Measurements from ENCODE around the gene ATL3.
A peak's percentile ranks its signal among the peaks of the same experiment; 100 is the strongest.
"Not testable (repeated sequence)": the region's sequence is repeated elsewhere in the genome, so short reads cannot be mapped to it uniquely, and the experiment has no call there.

ATL3 gene

DNA sequence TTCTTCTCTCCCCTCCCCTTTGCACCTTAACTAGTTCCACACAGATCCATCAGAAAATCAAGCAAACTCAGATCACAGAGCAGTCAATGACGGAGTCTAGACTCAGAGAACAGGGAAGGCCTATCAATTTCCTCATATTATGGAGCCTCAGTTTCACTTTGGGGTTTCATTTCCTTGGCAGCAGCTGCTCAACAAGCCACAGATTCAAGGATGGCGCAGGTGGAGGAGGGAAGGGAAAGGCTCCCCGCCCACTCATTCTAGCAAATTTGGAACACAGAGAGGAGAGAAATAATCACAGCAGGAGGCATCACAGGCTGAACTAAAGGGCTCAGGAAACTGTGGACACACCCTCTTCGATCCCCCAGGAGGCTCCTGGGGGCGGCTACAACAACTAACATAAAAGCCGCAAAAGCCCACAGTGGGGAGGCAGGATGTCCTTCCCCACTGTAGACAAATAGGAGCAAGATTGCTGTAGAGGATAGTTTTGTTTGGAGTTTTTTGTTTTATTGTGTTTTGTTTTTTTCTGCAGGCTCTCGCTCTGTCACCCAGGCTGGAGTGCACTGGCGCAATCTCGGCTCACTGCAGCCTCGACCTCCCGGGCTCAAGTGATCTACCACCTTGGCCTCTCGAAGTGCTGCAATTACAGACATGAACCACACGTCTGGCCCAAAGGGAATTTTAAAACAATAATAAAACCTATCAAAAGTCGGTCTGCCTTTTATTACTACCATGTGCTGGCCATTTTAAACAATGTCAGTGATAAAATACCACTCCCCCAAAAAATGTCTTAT, 60.4 kb downstream of the ATL3 start:
- Histone ChIP-seq H3K27ac (peak overlapping the region; percentile 56), H3K9me3 (ENCODE audit: low read depth, low read length) (no peaks in the 10 kb centered on the region), H3K4me3 (peak overlapping the region; percentile 53), H3K36me3 (ENCODE audit: insufficient read depth, low read length) (no peaks in the 10 kb centered on the region), H3K9ac (ENCODE audit: insufficient read length) (no peak overlapping the region)
- DNase-seq (ENCODE audit: low read depth, low spot score) = peak; percentile 6
- TF ChIP-seq EZH2 (IDR thresholded peaks at IDR 0.05) (no peak), FOXP2 (optimal IDR thresholded peaks at IDR 0.05; ENCODE audit: control extremely low read depth, extremely low read length, insufficient read depth) (no peak), POLR2AphosphoS5 (IDR thresholded peaks at IDR 0.05; ENCODE audit: borderline replicate concordance, low read depth, low read length) (no peak)

DNA sequence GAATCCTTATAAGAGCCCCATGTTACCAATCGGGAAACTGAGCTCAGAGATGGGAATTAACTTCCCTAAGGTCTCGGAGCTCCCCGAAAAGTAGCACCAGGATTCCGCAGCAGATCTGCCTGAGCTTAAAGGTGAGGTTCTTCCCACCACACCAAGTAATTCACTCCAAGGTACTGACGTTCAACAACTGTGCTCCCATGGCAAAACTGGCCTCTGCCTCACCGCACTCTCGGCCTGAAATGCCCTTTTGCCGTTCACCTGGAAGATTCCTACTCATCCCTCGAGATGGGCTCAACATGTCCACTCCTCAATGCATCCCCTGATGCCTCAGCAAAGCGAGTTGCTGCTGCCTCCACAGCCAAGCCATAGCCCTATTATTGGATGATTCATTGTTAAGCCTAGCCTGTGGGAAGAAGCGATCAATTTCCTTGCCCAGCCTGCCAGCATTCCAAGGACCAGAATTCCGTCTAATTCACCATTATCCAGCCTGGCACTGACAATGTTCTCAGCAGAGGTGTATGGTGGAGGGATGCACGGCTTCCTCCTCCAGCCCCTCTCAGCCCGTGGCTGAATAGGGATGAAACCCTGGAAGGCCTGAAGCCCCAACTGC, 61.1 kb downstream of the ATL3 start:
- Histone ChIP-seq H3K27ac (no peak overlapping the region), H3K36me3 (ENCODE audit: insufficient read depth, low read length) (no peaks in the 10 kb centered on the region), H3K9ac (ENCODE audit: insufficient read length) (no peak overlapping the region), H3K9me3 (ENCODE audit: low read depth, low read length) (no peaks in the 10 kb centered on the region), H3K4me3 (peak overlapping the region; percentile 53)
- DNase-seq (ENCODE audit: low read depth, low spot score) = no peak
- TF ChIP-seq FOXP2 (optimal IDR thresholded peaks at IDR 0.05; ENCODE audit: control extremely low read depth, extremely low read length, insufficient read depth) (no peak), EZH2 (IDR thresholded peaks at IDR 0.05) (no peak), POLR2AphosphoS5 (IDR thresholded peaks at IDR 0.05; ENCODE audit: borderline replicate concordance, low read depth, low read length) (no peak)

DNA sequence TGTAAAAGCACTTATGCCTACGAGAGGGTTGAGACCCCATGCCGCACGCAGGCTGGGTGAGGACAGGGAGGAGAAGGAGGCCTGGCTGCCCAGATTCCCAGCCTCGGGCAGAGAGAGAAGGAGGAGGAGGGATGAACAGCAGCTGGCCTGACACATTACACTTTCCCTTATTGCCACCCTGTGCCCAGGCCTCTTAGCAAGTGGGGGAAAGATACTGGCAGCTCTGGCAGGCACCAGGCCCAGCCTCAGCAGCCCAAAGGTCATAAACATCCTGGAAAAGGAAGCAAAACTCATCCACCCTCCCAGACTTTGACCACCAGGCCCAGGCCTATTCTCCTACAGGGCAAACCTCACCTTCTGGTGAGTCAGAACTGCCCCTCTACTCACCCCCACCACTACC, 61.6 kb downstream of the ATL3 start:
- Histone ChIP-seq H3K36me3 (ENCODE audit: insufficient read depth, low read length) (no peaks in the 10 kb centered on the region), H3K9me3 (ENCODE audit: low read depth, low read length) (no peaks in the 10 kb centered on the region), H3K9ac (ENCODE audit: insufficient read length) (no peak overlapping the region), H3K27ac (no peak overlapping the region), H3K4me3 (no peak overlapping the region)
- DNase-seq (ENCODE audit: low read depth, low spot score) = no peak
- TF ChIP-seq EZH2 (IDR thresholded peaks at IDR 0.05) (no peak), POLR2AphosphoS5 (IDR thresholded peaks at IDR 0.05; ENCODE audit: borderline replicate concordance, low read depth, low read length) (no peak), FOXP2 (optimal IDR thresholded peaks at IDR 0.05; ENCODE audit: control extremely low read depth, extremely low read length, insufficient read depth) (no peak)

DNA sequence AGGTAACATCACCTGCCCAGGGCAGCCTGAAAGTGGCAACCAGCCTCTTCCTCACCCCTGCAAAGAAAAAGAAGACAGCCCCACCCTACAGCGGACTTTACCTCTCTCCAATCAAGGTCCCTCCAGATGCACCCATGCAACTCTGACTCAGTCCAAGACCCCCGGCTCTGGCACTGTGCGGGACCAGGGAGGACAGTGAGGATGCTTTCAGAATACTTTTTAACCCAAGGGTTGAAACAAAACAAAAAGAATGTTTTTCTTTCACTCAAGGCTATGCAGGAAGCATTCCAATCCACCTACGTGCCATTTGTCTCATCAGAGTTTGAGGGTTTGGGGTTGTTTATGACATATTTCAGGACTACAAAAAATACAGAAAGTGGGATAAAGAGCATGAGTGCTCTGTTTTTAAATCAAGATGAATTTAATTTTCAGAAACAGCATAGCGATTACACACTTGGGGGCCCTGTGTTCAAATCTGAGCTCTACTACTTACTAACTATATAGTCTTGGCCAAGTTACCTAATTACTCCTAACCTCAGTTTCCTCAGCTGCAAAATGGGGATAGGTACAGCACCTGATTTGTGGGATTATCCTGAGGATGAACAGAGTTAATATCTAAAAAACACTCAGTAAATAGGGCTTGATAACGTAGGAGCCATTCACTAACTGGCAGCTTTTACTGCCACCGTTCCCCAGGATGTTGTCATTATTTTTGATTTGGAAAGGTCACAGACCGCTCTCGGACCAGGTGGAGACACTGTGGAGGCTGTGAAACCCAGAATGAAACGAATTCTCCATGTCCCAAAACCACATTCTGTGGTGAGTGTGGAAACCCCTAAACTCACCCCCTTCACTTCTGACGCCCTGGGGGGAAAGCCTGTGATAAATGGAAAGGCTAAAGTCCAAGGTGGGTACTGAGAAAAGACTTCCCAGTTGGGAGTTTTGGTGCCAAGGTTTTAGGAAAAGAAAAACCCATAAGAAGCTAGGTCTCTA, 62.5 kb downstream of the ATL3 start:
- H3K9me3 ChIP-seq (ENCODE audit: low read depth, low read length) = no peaks in the 10 kb centered on the region
- H3K9ac ChIP-seq (ENCODE audit: insufficient read length) = no peak overlapping the region
- no peak for DNase-seq (ENCODE audit: low read depth, low spot score)
- H3K27ac ChIP-seq = no peak overlapping the region
- H3K4me3 ChIP-seq = no peak overlapping the region
- TF ChIP-seq EZH2 (IDR thresholded peaks at IDR 0.05) = no peak
- TF ChIP-seq FOXP2 (optimal IDR thresholded peaks at IDR 0.05; ENCODE audit: control extremely low read depth, extremely low read length, insufficient read depth) = no peak
- TF ChIP-seq POLR2AphosphoS5 (IDR thresholded peaks at IDR 0.05; ENCODE audit: borderline replicate concordance, low read depth, low read length) = no peak
- H3K36me3 ChIP-seq (ENCODE audit: insufficient read depth, low read length) = no peaks in the 10 kb centered on the region

DNA sequence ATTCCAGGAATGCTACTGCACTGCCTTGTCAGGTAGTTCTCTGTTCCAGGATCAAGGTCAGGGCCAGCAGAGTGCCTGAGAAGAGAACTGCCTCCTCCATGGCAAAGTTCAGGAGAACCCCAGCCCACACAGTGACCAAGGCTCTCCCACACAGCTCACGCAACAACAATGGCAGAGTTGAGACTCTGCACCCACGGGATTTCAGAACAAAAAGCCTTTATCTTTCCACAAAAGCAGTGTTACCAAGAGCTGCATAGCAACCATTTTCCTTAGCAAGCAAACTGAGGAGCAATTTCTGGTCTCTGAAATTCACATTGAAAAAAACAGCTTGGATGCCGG, 68.0 kb downstream of the ATL3 start:
- no peak overlapping the region for H3K9ac ChIP-seq (ENCODE audit: insufficient read length)
- H3K27ac ChIP-seq = no peak overlapping the region
- DNase-seq (ENCODE audit: low read depth, low spot score) = no peak

DNA sequence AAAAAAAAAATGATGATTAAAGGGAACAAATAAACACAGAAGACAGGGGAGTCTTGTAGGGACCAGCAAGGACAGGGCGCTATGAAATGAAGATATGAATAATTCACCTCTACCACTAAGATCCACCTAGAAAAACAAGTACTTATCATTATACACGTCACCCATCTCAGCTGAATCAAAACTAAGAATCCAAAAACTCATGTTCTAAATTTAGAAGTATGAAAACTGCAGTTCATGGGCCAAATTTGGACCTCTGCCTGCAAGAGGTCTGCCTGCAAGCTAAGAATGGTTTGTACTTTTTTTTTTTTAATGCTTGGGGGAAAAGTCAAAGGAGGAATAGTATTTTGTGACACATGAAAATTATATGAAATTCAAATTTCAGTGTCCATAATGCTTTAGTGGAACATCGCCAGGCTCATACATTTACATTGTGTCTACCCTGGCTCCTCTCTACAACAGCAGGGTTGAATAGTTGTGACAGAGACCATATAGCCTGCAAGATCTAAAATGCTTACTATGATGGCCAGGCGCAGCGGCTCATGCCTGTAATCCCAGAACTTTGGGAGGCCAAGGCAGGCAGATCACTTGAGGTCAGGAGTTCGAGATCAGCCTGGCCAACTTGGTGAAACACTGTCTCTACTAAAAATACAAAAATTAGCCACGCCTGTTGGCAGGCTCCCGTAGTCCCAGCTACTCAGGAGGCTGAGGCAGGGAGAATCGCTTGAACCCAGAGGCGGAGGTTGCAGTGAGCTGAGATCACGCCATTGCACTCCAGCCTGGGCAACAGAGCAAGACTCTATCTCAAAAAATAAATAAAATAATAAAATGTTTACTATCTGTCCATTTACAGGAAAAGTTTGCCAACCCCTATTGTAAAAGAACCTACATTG, 68.6 kb downstream of the ATL3 start:
- H3K4me3 ChIP-seq; H3K27ac ChIP-seq; H3K9ac ChIP-seq (ENCODE audit: insufficient read length); H3K9me3 ChIP-seq (ENCODE audit: low read depth, low read length); H3K36me3 ChIP-seq (ENCODE audit: insufficient read depth, low read length); DNase-seq (ENCODE audit: low read depth, low spot score): not testable (repeated sequence)

More for the DNA sequence above, 68.0 kb downstream of the ATL3 start:
- Histone ChIP-seq H3K36me3 (ENCODE audit: insufficient read depth, low read length) (no peaks in the 10 kb centered on the region), H3K4me3 (no peak overlapping the region), H3K9me3 (ENCODE audit: low read depth, low read length) (no peaks in the 10 kb centered on the region)
- no peak for TF ChIP-seq FOXP2 (optimal IDR thresholded peaks at IDR 0.05; ENCODE audit: control extremely low read depth, extremely low read length, insufficient read depth)
- no peak for TF ChIP-seq EZH2 (IDR thresholded peaks at IDR 0.05)
- TF ChIP-seq POLR2AphosphoS5 (IDR thresholded peaks at IDR 0.05; ENCODE audit: borderline replicate concordance, low read depth, low read length) = no peak

DNA sequence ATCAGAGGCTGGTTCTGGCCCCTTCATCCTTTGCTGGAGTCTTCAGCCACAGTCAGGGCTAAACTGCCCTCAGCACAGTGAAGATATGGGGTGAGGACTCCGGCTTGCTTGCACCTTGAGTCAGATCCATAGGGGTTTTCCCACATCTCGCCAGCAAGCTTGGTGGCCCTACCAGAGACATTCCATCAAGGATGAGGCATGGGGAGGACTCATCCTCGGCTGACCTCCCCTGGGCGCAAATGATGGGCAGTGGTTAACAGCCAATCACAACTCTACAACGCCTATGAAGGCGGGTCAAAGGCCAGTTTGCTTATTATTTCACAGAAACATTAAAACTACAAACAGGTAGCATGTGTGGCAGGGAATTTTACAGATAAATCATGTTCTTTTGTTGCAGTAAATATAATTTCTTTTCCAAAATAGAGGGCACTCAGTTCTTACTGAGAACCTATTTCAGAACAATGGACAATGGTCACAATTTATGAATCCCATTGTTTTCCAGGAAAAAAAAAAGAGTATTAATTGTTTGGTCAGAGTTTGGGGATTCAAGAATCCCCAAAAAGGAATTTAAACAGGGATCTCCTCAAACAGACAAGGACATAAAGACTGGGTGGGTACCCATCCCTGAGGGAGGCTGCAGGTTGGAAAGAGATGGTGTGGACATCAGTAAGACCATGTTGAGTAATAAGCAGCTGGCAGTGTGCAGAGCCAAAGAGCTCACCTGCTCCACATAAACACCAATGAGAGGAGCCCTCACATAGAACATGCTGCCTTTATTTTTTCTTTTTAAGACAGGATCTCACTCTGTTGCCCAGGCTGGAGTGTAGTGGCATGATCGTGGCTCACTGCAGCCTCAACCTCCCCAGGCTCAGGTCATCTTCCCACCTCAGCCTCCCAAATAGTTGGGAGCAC, 71.7 kb downstream of the ATL3 start:
- no peaks in the 10 kb centered on the region for H3K36me3 ChIP-seq (ENCODE audit: insufficient read depth, low read length)
- H3K9me3 ChIP-seq (ENCODE audit: low read depth, low read length) = no peaks in the 10 kb centered on the region
- no peak overlapping the region for H3K9ac ChIP-seq (ENCODE audit: insufficient read length)
- no peak overlapping the region for H3K27ac ChIP-seq
- TF ChIP-seq FOXP2 (optimal IDR thresholded peaks at IDR 0.05; ENCODE audit: control extremely low read depth, extremely low read length, insufficient read depth) (no peak), POLR2AphosphoS5 (IDR thresholded peaks at IDR 0.05; ENCODE audit: borderline replicate concordance, low read depth, low read length) (no peak), EZH2 (IDR thresholded peaks at IDR 0.05) (no peak)
- no peak for DNase-seq (ENCODE audit: low read depth, low spot score)
- H3K4me3 ChIP-seq = no peak overlapping the region
